Esophagus muscularis mucosa (tissue), 4 donors: ENCODE results near the gene ZNF83.

ENCODE experiments used
- EP300 ChIP-seq: sonication (generic); formaldehyde crosslinking; IDR thresholded peaks from one replicate; pipeline ENCODE4 v1.6.1; 2017; ENCODE audit warnings: antibody characterized with exemption
- POLR2AphosphoS5 ChIP-seq, 2 donors: sonication (generic); formaldehyde crosslinking; IDR thresholded peaks; one replicate each; pipeline ENCODE4 v1.6.1; 2017; ENCODE audit warnings: antibody characterized with exemption in 2 of 2
- TF ChIP-seq, protein P1 (sequence below), 3 experiments: fragments of 200-600 bp in 2 of 3; fragments of 450-650 bp in 1 of 3; sonication (generic) in 2 of 3; IDR thresholded peaks; one replicate each; pipeline ENCODE4 v1.5.1; 2017 to 2019; ENCODE audit warnings: antibody characterized with exemption in 3 of 3, mild to moderate bottlenecking in 2 of 3, moderate library complexity in 1 of 3

DNA sequence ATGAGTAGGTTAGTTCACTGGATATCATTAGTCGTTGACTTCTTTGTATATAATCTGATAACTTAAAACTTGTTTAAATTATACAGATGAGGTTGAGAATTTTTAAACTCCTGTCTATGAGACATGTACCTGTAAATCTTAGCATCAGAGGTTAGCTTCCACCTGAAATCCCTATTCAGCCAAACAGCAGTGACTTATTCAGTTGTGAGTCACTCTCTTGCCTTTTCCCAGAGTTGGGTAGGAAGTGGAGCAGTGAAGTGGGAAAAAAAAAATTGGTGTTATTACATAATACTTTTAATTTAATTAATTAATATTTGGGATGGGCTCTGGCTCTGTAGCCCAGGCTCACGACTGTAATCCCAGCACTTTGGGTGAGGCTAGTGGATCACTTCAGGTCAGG lies 35.2 kb downstream of the ZNF83 start:
- TF ChIP-seq POLR2AphosphoS5 (IDR thresholded peaks at IDR 0.05) (no peak), EP300 (no peak)
- TF ChIP-seq, protein P1, sequence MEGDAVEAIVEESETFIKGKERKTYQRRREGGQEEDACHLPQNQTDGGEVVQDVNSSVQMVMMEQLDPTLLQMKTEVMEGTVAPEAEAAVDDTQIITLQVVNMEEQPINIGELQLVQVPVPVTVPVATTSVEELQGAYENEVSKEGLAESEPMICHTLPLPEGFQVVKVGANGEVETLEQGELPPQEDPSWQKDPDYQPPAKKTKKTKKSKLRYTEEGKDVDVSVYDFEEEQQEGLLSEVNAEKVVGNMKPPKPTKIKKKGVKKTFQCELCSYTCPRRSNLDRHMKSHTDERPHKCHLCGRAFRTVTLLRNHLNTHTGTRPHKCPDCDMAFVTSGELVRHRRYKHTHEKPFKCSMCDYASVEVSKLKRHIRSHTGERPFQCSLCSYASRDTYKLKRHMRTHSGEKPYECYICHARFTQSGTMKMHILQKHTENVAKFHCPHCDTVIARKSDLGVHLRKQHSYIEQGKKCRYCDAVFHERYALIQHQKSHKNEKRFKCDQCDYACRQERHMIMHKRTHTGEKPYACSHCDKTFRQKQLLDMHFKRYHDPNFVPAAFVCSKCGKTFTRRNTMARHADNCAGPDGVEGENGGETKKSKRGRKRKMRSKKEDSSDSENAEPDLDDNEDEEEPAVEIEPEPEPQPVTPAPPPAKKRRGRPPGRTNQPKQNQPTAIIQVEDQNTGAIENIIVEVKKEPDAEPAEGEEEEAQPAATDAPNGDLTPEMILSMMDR (IDR thresholded peaks at IDR 0.05): no peak
